ENCODE measurements around the gene ITPR2.

The ITPR2 gene

DNA sequence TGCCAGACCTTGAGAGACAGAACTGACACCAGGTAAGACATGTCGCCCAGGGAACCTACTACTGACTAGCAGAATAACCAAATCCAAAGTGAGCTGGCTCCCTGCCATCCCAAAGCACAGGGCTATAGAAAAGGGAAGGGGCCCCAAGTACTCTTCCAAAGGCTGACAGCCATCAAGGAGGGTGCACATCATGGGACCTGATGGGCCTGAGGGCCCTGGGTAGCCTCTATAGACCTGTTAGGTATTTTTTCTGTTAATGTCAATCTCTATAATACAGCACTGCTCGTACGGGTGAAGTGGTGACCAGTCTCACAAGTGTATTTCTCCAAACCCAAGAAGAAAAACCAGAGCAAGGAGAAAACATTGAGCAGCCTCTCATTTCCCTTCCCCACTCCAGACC lies 171.6 kb downstream of the ITPR2 start:
- TF ChIP-seq ELF4 (IDR thresholded peaks at IDR 0.05), result no peak
- TF ChIP-seq PKNOX1 (IDR thresholded peaks at IDR 0.05), result no peak
- TF ChIP-seq L3MBTL2 (conservative IDR thresholded peaks at IDR 0.05), result no peak
- TF ChIP-seq SUZ12 (IDR thresholded peaks at IDR 0.05), result no peak
- no peak for TF ChIP-seq CTBP1 (IDR thresholded peaks at IDR 0.05; ENCODE audit: borderline replicate concordance)
- TF ChIP-seq BHLHE40 (IDR thresholded peaks at IDR 0.05; ENCODE audit: borderline replicate concordance), result no peak
- no peak for TF ChIP-seq LEF1 (IDR thresholded peaks at IDR 0.05; ENCODE audit: borderline replicate concordance)
- no peak for TF ChIP-seq NFRKB (IDR thresholded peaks at IDR 0.05)
- no peak for TF ChIP-seq FOXM1 (IDR thresholded peaks at IDR 0.05; ENCODE audit: borderline replicate concordance)
- TF ChIP-seq TARDBP (IDR thresholded peaks at IDR 0.05), result no peak
- CTCF ChIA-PET, result interaction anchor here (0.9 kb wide), 1 partner anchor 9 kb away, joined by 5 read pairs; no protein-coding TSS in a partner anchor
- POLR2A ChIA-PET, result no interaction called here
- DNase-seq (ENCODE audit: extremely low spot score), result no peak

DNA sequence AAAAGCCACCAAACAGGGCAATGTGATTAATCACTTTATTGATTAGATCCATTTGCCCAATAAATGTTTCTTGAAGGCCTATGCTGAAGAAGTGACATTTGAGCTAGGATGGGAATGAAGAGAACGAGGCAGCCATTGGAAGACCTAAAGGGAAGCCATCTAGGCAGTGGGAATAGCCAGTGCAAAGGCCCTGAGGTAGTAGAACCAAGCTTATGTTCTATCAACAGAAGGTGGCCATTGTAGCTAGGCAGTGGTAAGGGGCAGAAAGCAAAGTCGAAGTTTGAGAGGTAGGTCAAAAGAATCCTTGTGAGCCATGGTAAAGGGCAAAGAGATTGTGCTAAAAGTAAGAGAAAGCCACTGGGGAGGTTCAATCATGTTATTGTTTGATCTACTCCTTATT lies 173.1 kb downstream of the ITPR2 start:
- POLR2A ChIA-PET, result no interaction called here
- no peak for TF ChIP-seq CTBP1 (IDR thresholded peaks at IDR 0.05; ENCODE audit: borderline replicate concordance)
- no peak for TF ChIP-seq LEF1 (IDR thresholded peaks at IDR 0.05; ENCODE audit: borderline replicate concordance)
- no peak for TF ChIP-seq L3MBTL2 (conservative IDR thresholded peaks at IDR 0.05)
- no peak for TF ChIP-seq PKNOX1 (IDR thresholded peaks at IDR 0.05)
- no peak for TF ChIP-seq FOXK2 (IDR thresholded peaks at IDR 0.05)
- TF ChIP-seq HDGF (IDR thresholded peaks at IDR 0.05; ENCODE audit: borderline replicate concordance), result no peak
- no peak for TF ChIP-seq ELF4 (IDR thresholded peaks at IDR 0.05)
- no peak for TF ChIP-seq FOXA1 (IDR thresholded peaks at IDR 0.05)
- TF ChIP-seq ZNF384 (IDR thresholded peaks at IDR 0.05), result no peak
- TF ChIP-seq TARDBP (IDR thresholded peaks at IDR 0.05), result no peak
- TF ChIP-seq ARNT (IDR thresholded peaks at IDR 0.05), result no peak
- TF ChIP-seq SP1 (IDR thresholded peaks at IDR 0.05), result no peak
- no peak for TF ChIP-seq NFRKB (IDR thresholded peaks at IDR 0.05)
- no peak for TF ChIP-seq BHLHE40 (IDR thresholded peaks at IDR 0.05; ENCODE audit: borderline replicate concordance)
- no peak for DNase-seq (ENCODE audit: extremely low spot score)
- CTCF ChIA-PET, result no interaction called here

DNA sequence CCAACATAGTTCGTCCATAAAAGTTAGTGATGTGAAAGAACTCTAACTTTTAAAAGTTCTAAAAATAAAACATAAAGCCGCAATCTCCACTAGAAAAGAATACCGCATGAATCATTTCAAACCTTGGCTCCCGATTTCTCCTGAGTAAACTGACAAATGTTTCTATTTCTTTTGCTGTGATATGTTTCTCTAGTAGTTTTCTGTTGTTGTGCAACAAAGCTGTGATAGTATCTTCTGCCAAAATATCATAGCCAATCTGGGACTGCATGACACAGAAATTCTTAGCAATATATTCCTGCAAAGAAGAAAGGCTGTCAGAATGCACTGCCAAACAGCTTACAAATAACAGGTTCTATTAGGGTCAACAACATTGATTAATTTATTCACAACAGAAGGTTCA lies 174.0 kb downstream of the ITPR2 start:
- CTCF ChIA-PET, result interaction anchor here (0.6 kb wide), 1 partner anchor 26 kb away, joined by 5 read pairs; no protein-coding TSS in a partner anchor
- TF ChIP-seq CTBP1 (IDR thresholded peaks at IDR 0.05; ENCODE audit: borderline replicate concordance), result no peak
- POLR2A ChIA-PET, result no interaction called here
- DNase-seq (ENCODE audit: extremely low spot score), result no peak

- no peak for DNase-seq (ENCODE audit: extremely low spot score)
- CTCF ChIA-PET, result no interaction called here
- TF ChIP-seq SUZ12 (IDR thresholded peaks at IDR 0.05) (no peak), SP1 (IDR thresholded peaks at IDR 0.05) (no peak), FOXM1 (IDR thresholded peaks at IDR 0.05; ENCODE audit: borderline replicate concordance) (no peak), FOXK2 (IDR thresholded peaks at IDR 0.05) (no peak), NFRKB (IDR thresholded peaks at IDR 0.05) (no peak), HDGF (IDR thresholded peaks at IDR 0.05; ENCODE audit: borderline replicate concordance) (no peak), LEF1 (IDR thresholded peaks at IDR 0.05; ENCODE audit: borderline replicate concordance) (no peak), TARDBP (IDR thresholded peaks at IDR 0.05) (no peak), BHLHE40 (IDR thresholded peaks at IDR 0.05; ENCODE audit: borderline replicate concordance) (no peak), L3MBTL2 (conservative IDR thresholded peaks at IDR 0.05) (no peak), ARNT (IDR thresholded peaks at IDR 0.05) (no peak), ZNF384 (IDR thresholded peaks at IDR 0.05) (no peak)
- POLR2A ChIA-PET, result no interaction called here
These were observed 178.4 kb downstream of the ITPR2 start for GRCh38 chr12:26654623-26655022.

DNA sequence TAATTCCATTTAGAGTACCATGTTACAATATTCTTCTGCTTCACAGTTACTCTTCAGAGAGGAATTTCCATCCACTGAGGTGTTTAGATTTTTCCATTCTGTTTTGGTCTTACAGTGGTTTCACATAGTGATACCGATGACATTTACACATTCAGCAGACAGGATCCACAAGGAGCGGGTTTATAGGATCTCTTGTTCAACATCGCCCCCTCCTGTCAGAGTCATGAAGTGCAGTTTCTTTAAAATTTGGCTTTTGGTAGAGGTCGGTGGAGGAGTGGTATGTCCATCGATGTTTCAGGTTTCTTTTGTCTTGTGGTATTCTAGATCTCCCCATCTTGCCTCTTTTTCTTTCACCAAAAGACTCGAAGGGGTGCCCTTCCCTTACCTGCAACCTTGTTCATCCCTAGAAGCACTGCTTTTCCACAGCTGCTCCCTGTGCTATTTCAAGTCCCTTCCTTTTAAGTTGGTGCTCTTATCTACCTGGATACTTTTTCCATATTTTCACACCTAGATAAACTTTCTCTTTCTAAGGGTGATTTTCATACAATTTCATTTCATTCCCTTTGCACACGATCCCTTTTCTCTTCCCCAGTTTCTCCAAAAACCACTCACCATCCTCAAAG lies 181.3 kb downstream of the ITPR2 start:
- no peak for TF ChIP-seq FOXA1 (IDR thresholded peaks at IDR 0.05)
- TF ChIP-seq SUZ12 (IDR thresholded peaks at IDR 0.05), result no peak
- no peak for TF ChIP-seq NFRKB (IDR thresholded peaks at IDR 0.05)
- TF ChIP-seq BHLHE40 (IDR thresholded peaks at IDR 0.05; ENCODE audit: borderline replicate concordance), result no peak
- no peak for TF ChIP-seq PKNOX1 (IDR thresholded peaks at IDR 0.05)
- TF ChIP-seq FOXK2 (IDR thresholded peaks at IDR 0.05), result no peak
- DNase-seq (ENCODE audit: extremely low spot score), result peak; percentile 69

GRCh38 chr12:26651036-26651435 lies 182.0 kb downstream of the ITPR2 start:
- CTCF ChIA-PET, result interaction anchor here (0.7 kb wide), 1 partner anchor 273 kb away, joined by 3 read pairs; no protein-coding TSS in a partner anchor
- TF ChIP-seq ARNT (IDR thresholded peaks at IDR 0.05), result no peak
- TF ChIP-seq TARDBP (IDR thresholded peaks at IDR 0.05), result no peak
- TF ChIP-seq CTBP1 (IDR thresholded peaks at IDR 0.05; ENCODE audit: borderline replicate concordance), result no peak
- no peak for TF ChIP-seq SUZ12 (IDR thresholded peaks at IDR 0.05)
- TF ChIP-seq SP1 (IDR thresholded peaks at IDR 0.05), result no peak
- no peak for TF ChIP-seq BHLHE40 (IDR thresholded peaks at IDR 0.05; ENCODE audit: borderline replicate concordance)
- TF ChIP-seq NFRKB (IDR thresholded peaks at IDR 0.05), result no peak
- no peak for TF ChIP-seq LEF1 (IDR thresholded peaks at IDR 0.05; ENCODE audit: borderline replicate concordance)
- TF ChIP-seq FOXM1 (IDR thresholded peaks at IDR 0.05; ENCODE audit: borderline replicate concordance), result no peak
- no peak for TF ChIP-seq ZNF384 (IDR thresholded peaks at IDR 0.05)
- TF ChIP-seq ELF4 (IDR thresholded peaks at IDR 0.05), result no peak
- TF ChIP-seq L3MBTL2 (conservative IDR thresholded peaks at IDR 0.05), result no peak
- no peak for TF ChIP-seq FOXK2 (IDR thresholded peaks at IDR 0.05)
- TF ChIP-seq PKNOX1 (IDR thresholded peaks at IDR 0.05), result no peak
- no peak for TF ChIP-seq FOXA1 (IDR thresholded peaks at IDR 0.05)
- TF ChIP-seq HDGF (IDR thresholded peaks at IDR 0.05; ENCODE audit: borderline replicate concordance), result no peak
- no peak for DNase-seq (ENCODE audit: extremely low spot score)
- POLR2A ChIA-PET, result no interaction called here

More for the DNA sequence above, 181.3 kb downstream of the ITPR2 start:
- ChIA-PET POLR2A (no interaction called here), CTCF (interaction anchor here (0.6 to 1.0 kb wide), 6 partner anchors 10 to 352 kb away, joined by 3 to 5 read pairs (median 3); no protein-coding TSS in a partner anchor)
